H1 (cell line): ENCODE measurements around the gene CAMTA2. TPM values are rescaled to one million over a fixed set of nuclear protein-coding genes. Genes with fewer than 3 reads are reported as not detected.

Experiments used
- CTCF ChIA-PET: fragments of 300-600 bp; sonication (Branson Sonifier 250); formaldehyde crosslinking; loops from one replicate; lab custom pipeline; 2021; ENCODE audit not compliant: partially characterized antibody; lab: Charles Lee
- POLR2A ChIA-PET: fragments of 300-600 bp; sonication (Branson Sonifier 250); formaldehyde crosslinking; loops from one replicate; lab custom pipeline; 2021; ENCODE audit warnings: inconsistent platforms; ENCODE audit not compliant: partially characterized antibody; lab: Charles Lee
- DNase-seq, 2 experiments: peaks; one replicate each; pipeline versions ENCODE4 v3.0.0 to v3.0.0-alpha.2; 2010 to 2022; ENCODE audit warnings: low spot score in 2 of 2, low read depth in 1 of 2, mixed read lengths in 1 of 2
- FAIRE-seq: peaks from 2 replicates; lab custom pipeline; 2011; peaks lifted over from hg19 to GRCh38; lab: Jason Lieb, UNC
- H2AFZ ChIP-seq: 2 replicates; pipeline ENCODE4 v1.8.1; 2012; ENCODE audit warnings: low read length, inconsistent platforms
- H2AK5ac ChIP-seq: 2 replicates; pipeline ENCODE4 v1.6.1; 2013; ENCODE audit warnings: low read depth, low read length
- H2BK120ac ChIP-seq: replicated peaks from 2 replicates; pipeline ENCODE3; 2013; ENCODE audit warnings: low read depth, low read length, inconsistent platforms
- H2BK12ac ChIP-seq: 2 replicates; pipeline ENCODE4 v1.6.1; 2013; ENCODE audit warnings: low read depth, low read length
- H2BK15ac ChIP-seq: 2 replicates; pipeline ENCODE4 v1.6.1; 2013; ENCODE audit warnings: low read length
- H2BK20ac ChIP-seq: 2 replicates; pipeline ENCODE4 v1.6.1; 2013; ENCODE audit warnings: low read length
- H2BK5ac ChIP-seq: 2 replicates; pipeline ENCODE4 v1.6.1; 2013; ENCODE audit warnings: low read depth, low read length
- H3K14ac ChIP-seq: 2 replicates; pipeline ENCODE4 v1.6.1; 2013; ENCODE audit warnings: inconsistent platforms; ENCODE audit not compliant: insufficient read length
- H3K18ac ChIP-seq: 2 replicates; pipeline ENCODE4 v1.6.1; 2013; ENCODE audit warnings: low read length; ENCODE audit errors: extremely low read depth
- H3K23ac ChIP-seq: 2 replicates; pipeline ENCODE4 v1.6.1; 2013; ENCODE audit warnings: inconsistent platforms; ENCODE audit not compliant: insufficient read length
- H3K23me2 ChIP-seq: 2 replicates; pipeline ENCODE4 v1.6.1; 2013; ENCODE audit warnings: low read depth, low read length
- H3K27ac ChIP-seq: 2 replicates; pipeline ENCODE4 v1.6.1; 2011; ENCODE audit warnings: low read depth, low read length, inconsistent platforms
- H3K27me3 ChIP-seq, 4 experiments: replicated peaks in 1 of 4; 1 replicate in 1 of 4; 2 replicates in 3 of 4; pipeline versions ENCODE4 v1.6.1 to v1.8.1; 2011 to 2013; ENCODE audit warnings: low read length in 3 of 4, mild to moderate bottlenecking in 3 of 4, inconsistent platforms in 2 of 4, mixed read lengths in 2 of 4, moderate library complexity in 1 of 4; ENCODE audit not compliant: control insufficient read depth in 3 of 4, insufficient read depth in 3 of 4; ENCODE audit errors: extremely low read depth in 1 of 4
- H3K36me3 ChIP-seq, 4 experiments: 2 replicates each; pipeline versions ENCODE4 v1.6.1 to v1.8.1; 2011 to 2013; ENCODE audit warnings: mild to moderate bottlenecking in 4 of 4, low read length in 3 of 4, moderate library complexity in 2 of 4, control low read depth in 1 of 4, inconsistent platforms in 1 of 4; ENCODE audit not compliant: insufficient read depth in 4 of 4, control insufficient read depth in 2 of 4
- H3K4ac ChIP-seq: replicated peaks from 2 replicates; pipeline ENCODE3; 2013; ENCODE audit warnings: low read length, low read depth, mixed read lengths, inconsistent platforms; ENCODE audit not compliant: insufficient read length
- H3K4me1 ChIP-seq, 4 experiments: replicated peaks in 1 of 4; 1 replicate in 1 of 4; 2 replicates in 3 of 4; pipeline versions ENCODE4 v1.6.1 to v1.8.1; 2011 to 2013; ENCODE audit warnings: low read length in 3 of 4, inconsistent platforms in 2 of 4, mixed read lengths in 1 of 4; ENCODE audit not compliant: insufficient read depth in 4 of 4, control insufficient read depth in 3 of 4
- H3K4me2 ChIP-seq, 2 experiments: 2 replicates each; pipeline versions ENCODE4 v1.6.1 to v1.8.1; 2011 to 2013; ENCODE audit warnings: low read depth in 2 of 2, low read length in 2 of 2, control low read depth in 1 of 2, inconsistent platforms in 1 of 2, mild to moderate bottlenecking in 1 of 2; ENCODE audit not compliant: insufficient read depth in 1 of 2
- H3K4me3 ChIP-seq, 4 experiments: fragments of 200-600, 300-600 bp in 1 of 4; sonication (generic), shearing (Covaris generic), sonication (Bioruptor Twin) in 1 of 4; 2 replicates each; pipeline versions ENCODE4 v1.5.1 to v1.8.1; 2011 to 2016; ENCODE audit warnings: low read length in 4 of 4, low read depth in 3 of 4, control low read depth in 2 of 4, inconsistent platforms in 2 of 4, mild to moderate bottlenecking in 2 of 4, mixed read lengths in 1 of 4, moderate library complexity in 1 of 4; ENCODE audit not compliant: insufficient read depth in 2 of 4; ENCODE audit errors: extremely low read depth in 1 of 4
- H3K56ac ChIP-seq: replicated peaks from 2 replicates; pipeline ENCODE3; 2013; ENCODE audit warnings: low read depth, mild to moderate bottlenecking, mixed read lengths, low read length, inconsistent platforms; ENCODE audit not compliant: insufficient read length
- H3K79me1 ChIP-seq: 2 replicates; pipeline ENCODE4 v1.6.1; 2013; ENCODE audit warnings: low read depth, low read length, control low read depth
- H3K79me2 ChIP-seq, 2 experiments: 2 replicates each; pipeline versions ENCODE4 v1.6.1 to v1.8.1; 2012 to 2013; ENCODE audit warnings: low read length in 2 of 2, mild to moderate bottlenecking in 2 of 2, inconsistent platforms in 1 of 2; ENCODE audit not compliant: insufficient read depth in 2 of 2, control insufficient read depth in 1 of 2
- H3K9ac ChIP-seq, 4 experiments: replicated peaks in 1 of 4; 1 replicate in 1 of 4; 2 replicates in 3 of 4; pipeline versions ENCODE4 v1.6.1 to v1.8.1; 2011 to 2013; ENCODE audit warnings: low read depth in 3 of 4, low read length in 3 of 4, control low read depth in 2 of 4, mild to moderate bottlenecking in 2 of 4, moderate library complexity in 2 of 4, inconsistent platforms in 1 of 4; ENCODE audit errors: extremely low read depth in 1 of 4
- H3K9me3 ChIP-seq, 2 experiments: 2 replicates each; pipeline versions ENCODE4 v1.6.1 to v1.8.1; 2012 to 2013; ENCODE audit warnings: mild to moderate bottlenecking in 2 of 2, moderate library complexity in 2 of 2, control low read depth in 1 of 2, inconsistent platforms in 1 of 2, low read depth in 1 of 2, low read length in 1 of 2, mixed read lengths in 1 of 2; ENCODE audit not compliant: insufficient read depth in 2 of 2
- H4K20me1 ChIP-seq, 2 experiments: replicated peaks in 1 of 2; 2 replicates each; pipeline versions ENCODE3 to v1.8.1; 2011 to 2013; ENCODE audit warnings: inconsistent platforms in 2 of 2, low read length in 2 of 2, mild to moderate bottlenecking in 1 of 2; ENCODE audit not compliant: insufficient read depth in 2 of 2, control insufficient read depth in 1 of 2
- H4K5ac ChIP-seq: 2 replicates; pipeline ENCODE4 v1.6.1; 2013; ENCODE audit warnings: low read length, low read depth, mixed read lengths, inconsistent platforms; ENCODE audit not compliant: insufficient read length
- H4K8ac ChIP-seq: 2 replicates; pipeline ENCODE4 v1.8.0; 2013; ENCODE audit warnings: mild to moderate bottlenecking, moderate library complexity, low read length, inconsistent platforms; ENCODE audit not compliant: insufficient read depth; ENCODE audit errors: extremely low read depth
- H4K91ac ChIP-seq: replicated peaks from 2 replicates; pipeline ENCODE3; 2013; ENCODE audit warnings: low read length, mixed read lengths, inconsistent platforms; ENCODE audit not compliant: insufficient read length
- KDM1A ChIP-seq: fragments of 200-600, 300-600 bp; sonication (generic); IDR thresholded peaks from 2 replicates; pipeline ENCODE4 v1.7.1; 2016; ENCODE audit warnings: mild to moderate bottlenecking, low read length, borderline replicate concordance
- POLR2A ChIP-seq, 2 experiments: IDR thresholded peaks; 1 replicate in 1 of 2; 2 replicates in 1 of 2; pipeline ENCODE4 v1.6.1; 2011; ENCODE audit warnings: low read depth in 2 of 2, low read length in 2 of 2, mild to moderate bottlenecking in 2 of 2; ENCODE audit errors: control extremely low read depth in 1 of 2
- polyA plus RNA-seq, 7 experiments: library from polyadenylated mRNA; depleted of rRNA in 3 of 7; stranded (reverse) in 5 of 7; unstranded in 2 of 7; fragments of >200 nt in 5 of 7; fragments of 200-250 nt in 2 of 7; gene quantifications; 1 replicate in 5 of 7; 2 replicates in 1 of 7; 4 replicates in 1 of 7; pipeline versions ENCODE4 v1.2.1 to v1.2.3, GENCODE V29; 2011 to 2013; ENCODE audit warnings: missing spikeins in 2 of 7, mixed read lengths in 2 of 7
- total RNA-seq: library from RNA; stranded (reverse); fragmentation: NEBNext Ultra II Directional; extraction: Animal tissue kit (Norgen Biotek cat#: 25700); gene quantifications from 2 replicates; pipeline ENCODE4 v1.2.1, GENCODE V29; 2021

The CAMTA2 gene
- total and polyA plus RNA-seq, 2 of the 8 experiments (the other 6 are each of a cell fraction or from before 2014, with no cell fraction given) = 5.5 to 12.0 TPM

- Histone ChIP-seq H2AK5ac (no peak overlapping the region), H3K27ac (no peak overlapping the region), H4K91ac (no peak overlapping the region), H3K4me3 (no peak overlapping the region), H4K8ac (no peak overlapping the region), H3K27me3 (no peaks in the 10 kb centered on the region), H3K56ac (no peak overlapping the region), H3K79me2 (peaks cover 0 to 12% of the 10 kb centered on the region in 2 experiments; a peak in 3 of 4 replicates), H4K20me1 (peaks cover 0 to 1% of the 10 kb centered on the region in 2 experiments), H2AFZ (no peak overlapping the region), H2BK15ac (no peak overlapping the region), H4K5ac (no peak overlapping the region), H2BK5ac (no peak overlapping the region), H3K9me3 (no peaks in the 10 kb centered on the region), H2BK20ac (no peak overlapping the region), H3K18ac (no peak overlapping the region), H3K4me2 (no peak overlapping the region), H3K23me2 (peaks cover 8% of the 10 kb centered on the region; the same call in 1 of the 2 replicates), H3K14ac (no peak overlapping the region), H2BK12ac (no peak overlapping the region), H3K4me1 (peaks cover 0 to 8% (median 6%) of the 10 kb centered on the region in 4 experiments; a peak in 6 of 7 replicates), H3K36me3 (peaks cover 9 to 16% (median 13%) of the 10 kb centered on the region in 4 experiments), H3K4ac (no peak overlapping the region), H2BK120ac (no peak overlapping the region), H3K79me1 (peaks cover 9% of the 10 kb centered on the region), H3K9ac (no peak overlapping the region), H3K23ac (no peak overlapping the region)
- no peak for DNase-seq
- TF ChIP-seq KDM1A = no peak
- TF ChIP-seq POLR2A (IDR thresholded peaks at IDR 0.05; ENCODE audit: control extremely low read depth in 1 of 2, low read depth in 2 of 2, low read length in 2 of 2) = 0 out of 3 replicates have a peak, but pooled peaks of 1 of the 2 experiments have one; percentile 13
- ChIA-PET POLR2A (interaction anchor here (1.4 to 27.4 kb wide), 8 partner anchors 7 to 84 kb away, joined by 3 to 987 read pairs (median 26); partner anchors contain the start of genes C17orf107, CHRNE, ENO3 and GP1BA), CTCF (interaction anchor here (1.4 to 2.2 kb wide), 2 partner anchors 11 to 32 kb away, joined by 3 to 8 read pairs; partner anchors contain the start of gene CHRNE)
- no peak for FAIRE-seq
These were observed 51.8 kb downstream of the CAMTA2 start for GRCh38 chr17:4935650-4936049.
